SKM-1 (cell line): Measurements from ENCODE around the gene VSIG10L.

ENCODE experiments used
- DNase-seq: peaks from one replicate; lab custom pipeline; 2025; ENCODE audit not compliant: unreplicated experiment; lab: John Stamatoyannopoulos, UW

VSIG10L gene

GRCh38 chr19:51318687-51319648, 23.0 kb downstream of the VSIG10L start:
- no peak for DNase-seq

GRCh38 chr19:51317968-51318367, 24.0 kb downstream of the VSIG10L start:
- no peak for DNase-seq

GRCh38 chr19:51317376-51317775, 24.6 kb downstream of the VSIG10L start:
- no peak for DNase-seq

- DNase-seq = no peak
Measured at GRCh38 chr19:51316688-51317087, 25.3 kb downstream of the VSIG10L start.

GRCh38 chr19:51311351-51312257, 30.3 kb downstream of the VSIG10L start, which contains the start of gene IGLON5:
TSS of gene IGLON5 (plus strand) at chr19:51311644. CDS start at chr19:51311848, 204 bp downstream.
- no peak for DNase-seq

- no peak for DNase-seq
Measured at GRCh38 chr19:51305479-51305878, 36.5 kb downstream of the VSIG10L start.

GRCh38 chr19:51301266-51301665, 40.7 kb downstream of the VSIG10L start:
- no peak for DNase-seq

- DNase-seq = no peak
Measured at GRCh38 chr19:51297406-51297805, 44.5 kb downstream of the VSIG10L start.

GRCh38 chr19:51296336-51297093, 45.4 kb downstream of the VSIG10L start:
- DNase-seq = no peak

- no peak for DNase-seq
Measured at GRCh38 chr19:51295382-51296126, 46.4 kb downstream of the VSIG10L start.

- DNase-seq = no peak
Measured at GRCh38 chr19:51294977-51295375, 47.0 kb downstream of the VSIG10L start.

- no peak for DNase-seq
Measured at GRCh38 chr19:51294211-51294976, 47.5 kb downstream of the VSIG10L start.

GRCh38 chr19:51293571-51294210, 48.2 kb downstream of the VSIG10L start:
- no peak for DNase-seq

GRCh38 chr19:51292971-51293370, 49.0 kb downstream of the VSIG10L start:
- DNase-seq = no peak

- DNase-seq = no peak
Measured at GRCh38 chr19:51289635-51290034, 52.3 kb downstream of the VSIG10L start.

GRCh38 chr19:51285682-51286081, 56.3 kb downstream of the VSIG10L start:
- DNase-seq = no peak

- DNase-seq = no peak
Measured at GRCh38 chr19:51282335-51282734, 59.6 kb downstream of the VSIG10L start.
